ENCODE measurements around the gene C1R.

C1R gene

GRCh38 chr12:7101047-7101693 lies 8.9 kb upstream of the C1R start:
- Histone ChIP-seq H3K9me3 (peaks cover 0 to 2% (median 0%) of the 10 kb centered on the region in 3 donors), H3K27me3 (no peaks in the 10 kb centered on the region), H3K36me3 (peaks cover 10 to 57% (median 12%) of the 10 kb centered on the region in 3 donors), H3K27ac (peak overlapping the region in 1 of 2 donors; percentile 24), H3K4me1 (peaks cover 0 to 3% (median 0%) of the 10 kb centered on the region in 4 donors), H3K4me3 (no peak overlapping the region)
- peak; percentile 20 to 24 for DNase-seq
- intact Hi-C loops (cut with DNase I; ENCODE audit: low total_unique reads) = no loop called here
- no peak for TF ChIP-seq CTCF (IDR thresholded peaks at IDR 0.05)

- no peak for TF ChIP-seq CTCF (IDR thresholded peaks at IDR 0.05)
- Histone ChIP-seq H3K27me3 (no peaks in the 10 kb centered on the region), H3K36me3 (peaks cover 10 to 57% (median 12%) of the 10 kb centered on the region in 3 donors), H3K4me1 (peaks cover 0 to 3% (median 0%) of the 10 kb centered on the region in 4 donors), H3K9me3 (no peaks in the 10 kb centered on the region), H3K4me3 (no peak overlapping the region), H3K27ac (no peak overlapping the region)
- DNase-seq = peak in 1 of 2 donors; percentile 6
- intact Hi-C loops (cut with DNase I; ENCODE audit: low total_unique reads) = no loop called here
These were observed 8.0 kb upstream of the C1R start for GRCh38 chr12:7100239-7100638.

- Histone ChIP-seq H3K27me3 (no peaks in the 10 kb centered on the region), H3K27ac (no peak overlapping the region), H3K36me3 (peaks cover 9 to 55% (median 12%) of the 10 kb centered on the region in 3 donors), H3K4me1 (peaks cover 0 to 3% (median 0%) of the 10 kb centered on the region in 4 donors), H3K9me3 (no peaks in the 10 kb centered on the region), H3K4me3 (no peak overlapping the region)
- peak; percentile 19 to 58 for DNase-seq
- no peak for TF ChIP-seq CTCF (IDR thresholded peaks at IDR 0.05)
- intact Hi-C loops (cut with DNase I; ENCODE audit: low total_unique reads) = no loop called here
These were observed 7.2 kb upstream of the C1R start for GRCh38 chr12:7099290-7099996.

GRCh38 chr12:7096979-7097378 lies 4.7 kb upstream of the C1R start:
- H3K27ac ChIP-seq = no peak overlapping the region
- H3K27me3 ChIP-seq = no peaks in the 10 kb centered on the region
- H3K9me3 ChIP-seq = no peaks in the 10 kb centered on the region
- H3K4me1 ChIP-seq = peaks cover 0 to 19% (median 15%) of the 10 kb centered on the region in 4 donors
- peaks cover 0 to 36% (median 12%) of the 10 kb centered on the region in 3 donors for H3K36me3 ChIP-seq
- H3K4me3 ChIP-seq = no peak overlapping the region
- no peak for TF ChIP-seq CTCF (IDR thresholded peaks at IDR 0.05)
- no peak for DNase-seq
- intact Hi-C loops (cut with DNase I; ENCODE audit: low total_unique reads) = no loop called here

GRCh38 chr12:7096006-7096932 lies 4.0 kb upstream of the C1R start:
- peaks cover 0 to 23% (median 18%) of the 10 kb centered on the region in 4 donors for H3K4me1 ChIP-seq
- intact Hi-C loops (cut with DNase I; ENCODE audit: low total_unique reads) = no loop called here
- H3K36me3 ChIP-seq = peaks cover 0 to 31% (median 12%) of the 10 kb centered on the region in 3 donors
- no peak for TF ChIP-seq CTCF (IDR thresholded peaks at IDR 0.05)
- H3K27me3 ChIP-seq = no peaks in the 10 kb centered on the region
- no peaks in the 10 kb centered on the region for H3K9me3 ChIP-seq
- DNase-seq = peak in 1 of 2 donors; percentile 19
- H3K4me3 ChIP-seq = no peak overlapping the region
- H3K27ac ChIP-seq = no peak overlapping the region

All from tibial artery (tissue), 4 donors.